Measurements from ENCODE around the gene PRKCB.

DNA sequence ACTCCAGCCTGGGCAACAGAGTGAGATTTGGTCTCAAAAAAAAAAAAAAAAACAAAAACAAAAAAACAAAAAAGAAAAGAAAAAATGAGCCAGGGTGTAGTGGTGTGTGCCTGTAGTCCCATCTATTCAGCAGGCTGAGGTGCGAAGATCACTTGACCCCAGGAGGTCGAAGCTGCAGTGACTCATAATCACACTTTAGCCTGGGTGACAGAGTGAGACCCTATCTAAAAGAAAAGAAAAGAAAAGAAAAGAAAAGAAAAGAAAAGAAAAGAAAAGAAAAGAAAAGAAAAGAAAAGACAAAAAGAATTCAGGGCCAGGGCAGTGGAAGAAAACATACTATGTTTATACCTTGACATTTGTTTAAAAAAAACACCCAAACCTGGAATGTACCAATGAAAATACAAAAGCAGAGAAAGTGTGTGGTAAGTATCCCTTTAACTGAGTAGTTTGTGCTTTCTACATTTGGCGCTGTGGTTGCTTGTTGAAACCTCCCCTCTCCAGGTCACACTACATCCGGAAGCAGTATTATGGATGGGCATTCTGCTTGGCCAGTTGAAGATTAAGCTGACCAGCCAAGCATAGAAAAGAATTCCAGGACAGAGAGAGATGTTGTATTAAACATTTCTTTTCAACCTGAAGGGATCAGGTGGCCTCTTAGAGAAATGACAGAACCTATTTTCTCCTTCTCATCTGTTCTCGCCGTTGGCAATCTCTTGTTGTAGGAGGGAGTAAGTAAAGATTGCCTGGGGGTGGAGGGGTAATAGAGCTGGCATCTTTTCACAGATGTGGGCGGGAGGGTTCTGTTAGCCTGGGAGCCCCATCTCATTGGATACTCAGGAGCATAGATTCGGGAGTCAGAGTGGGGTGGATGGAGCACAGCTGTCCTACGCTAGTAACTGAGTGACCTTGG, 12.1 kb upstream of the PRKCB start:
- TF ChIP-seq POLR2A (IDR thresholded peaks at IDR 0.05) (no peak), POLR2AphosphoS5 (IDR thresholded peaks at IDR 0.05) (no peak)
